ENCODE results near the gene TCERG1L. TPM values are rescaled to one million over a fixed set of nuclear protein-coding genes. Genes with fewer than 3 reads are reported as not detected.
"Not testable (repeated sequence)": the region's sequence is repeated elsewhere in the genome, so short reads cannot be mapped to it uniquely, and the experiment has no call there.

TCERG1L gene
- total RNA-seq, 1 experiment from 2014 or later: not detected

DNA sequence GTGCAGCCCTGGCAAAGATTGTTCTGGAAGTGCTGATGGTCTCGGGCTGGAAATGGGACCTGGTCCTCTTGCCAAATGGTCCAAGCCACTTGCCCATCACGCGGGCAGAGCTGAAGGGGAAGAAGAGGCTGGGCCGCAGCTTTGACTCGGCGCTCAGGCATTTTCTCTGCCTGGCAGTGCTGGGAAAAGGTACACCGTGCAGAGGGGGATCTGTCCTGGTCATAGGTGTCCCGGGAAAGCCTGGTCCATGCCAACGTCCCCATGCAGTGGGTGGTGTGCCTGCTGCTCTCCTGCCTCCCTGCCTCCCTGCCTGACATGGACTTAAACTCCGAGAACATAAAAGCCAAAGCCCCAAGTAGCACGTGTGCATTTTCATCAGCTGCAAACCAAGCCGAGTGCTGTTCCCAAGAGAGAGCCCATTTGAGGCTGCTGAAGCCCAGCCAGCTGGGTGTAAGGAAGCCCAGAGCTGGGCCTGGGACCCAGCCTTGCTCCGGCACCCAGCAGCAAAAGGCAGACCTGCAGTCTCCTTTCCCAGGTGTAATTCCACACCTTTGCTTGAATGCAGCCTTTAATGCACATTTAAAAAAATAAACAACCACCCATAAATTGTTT is 72.7 kb downstream of the TCERG1L start:
- intact Hi-C loops (cut with micrococcal nuclease; ENCODE audit: unreplicated experiment): no loop called here
- Histone ChIP-seq H3K4me3 (ENCODE audit: low read depth in 2 of 2, low read length in 2 of 2) (no peak overlapping the region), H3K9me3 (ENCODE audit: control insufficient read depth, insufficient read depth, low read depth, low read length) (no peaks in the 10 kb centered on the region), H3K27me3 (ENCODE audit: control insufficient read depth, insufficient read depth, low read length) (peaks cover 46% of the 10 kb centered on the region), H3K27ac (ENCODE audit: low read length) (no peak overlapping the region), H3K36me3 (ENCODE audit: control insufficient read depth, insufficient read depth, low read length) (no peaks in the 10 kb centered on the region; the same call in 1 of the 2 replicates), H3K4me1 (ENCODE audit: control insufficient read depth, insufficient read depth, low read length) (no peaks in the 10 kb centered on the region)
- CTCF ChIA-PET: no interaction called here
- DNase-seq (ENCODE audit: low read depth, low spot score) (no peak), ATAC-seq (no peak)
- BruUV-seq (replicated peaks): no TSS peak
- TF ChIP-seq TCF7L2 (IDR thresholded peaks at IDR 0.05; ENCODE audit: low read depth, low read length): no peak
- TF ChIP-seq, protein P1, sequence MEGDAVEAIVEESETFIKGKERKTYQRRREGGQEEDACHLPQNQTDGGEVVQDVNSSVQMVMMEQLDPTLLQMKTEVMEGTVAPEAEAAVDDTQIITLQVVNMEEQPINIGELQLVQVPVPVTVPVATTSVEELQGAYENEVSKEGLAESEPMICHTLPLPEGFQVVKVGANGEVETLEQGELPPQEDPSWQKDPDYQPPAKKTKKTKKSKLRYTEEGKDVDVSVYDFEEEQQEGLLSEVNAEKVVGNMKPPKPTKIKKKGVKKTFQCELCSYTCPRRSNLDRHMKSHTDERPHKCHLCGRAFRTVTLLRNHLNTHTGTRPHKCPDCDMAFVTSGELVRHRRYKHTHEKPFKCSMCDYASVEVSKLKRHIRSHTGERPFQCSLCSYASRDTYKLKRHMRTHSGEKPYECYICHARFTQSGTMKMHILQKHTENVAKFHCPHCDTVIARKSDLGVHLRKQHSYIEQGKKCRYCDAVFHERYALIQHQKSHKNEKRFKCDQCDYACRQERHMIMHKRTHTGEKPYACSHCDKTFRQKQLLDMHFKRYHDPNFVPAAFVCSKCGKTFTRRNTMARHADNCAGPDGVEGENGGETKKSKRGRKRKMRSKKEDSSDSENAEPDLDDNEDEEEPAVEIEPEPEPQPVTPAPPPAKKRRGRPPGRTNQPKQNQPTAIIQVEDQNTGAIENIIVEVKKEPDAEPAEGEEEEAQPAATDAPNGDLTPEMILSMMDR (IDR thresholded peaks at IDR 0.05): no peak
- no peak for TF ChIP-seq SIN3A (IDR thresholded peaks at IDR 0.05; ENCODE audit: borderline replicate concordance, insufficient read depth, low read depth, low read length)
- in situ Hi-C loops (cut with HindIII; ENCODE audit: low pct_unique_long_range_greater_than_20kb, low sequenced_read_pairs): no loop called here
- POLR2A ChIA-PET: no interaction called here

DNA sequence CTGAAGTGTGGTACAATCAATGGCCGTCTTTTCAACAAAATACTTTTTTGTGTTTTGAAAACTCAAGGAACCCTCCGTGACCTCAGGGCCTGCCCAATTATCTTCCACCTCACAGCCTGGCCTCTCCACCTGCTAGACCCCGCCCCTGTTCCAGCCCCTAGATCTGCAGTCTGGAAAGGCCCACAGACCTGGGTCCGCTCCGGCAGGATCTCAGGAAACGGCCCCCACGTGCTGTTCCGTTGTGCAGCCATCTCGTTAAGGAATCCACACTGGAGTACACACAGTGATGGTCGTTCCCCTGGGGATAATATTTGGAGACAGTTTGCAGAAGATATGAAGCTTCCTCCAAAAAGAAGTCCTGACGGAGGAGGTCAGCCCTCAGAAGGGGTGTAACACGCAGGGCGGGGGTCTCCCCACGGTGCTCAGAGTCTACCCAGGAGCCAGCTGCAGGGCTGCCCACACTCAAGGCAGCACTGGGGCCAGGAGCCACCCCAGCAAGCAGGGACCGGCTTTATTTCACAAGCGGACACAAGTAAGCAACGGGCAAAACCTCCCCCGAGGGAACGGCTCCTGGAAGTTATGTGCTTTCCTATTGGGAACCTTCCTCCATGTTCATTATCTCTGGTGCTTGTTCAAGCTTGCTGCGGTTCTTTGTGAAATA is 73.4 kb downstream of the TCERG1L start:
- in situ Hi-C loops (cut with HindIII; ENCODE audit: low pct_unique_long_range_greater_than_20kb, low sequenced_read_pairs) (no loop called here), intact Hi-C loops (cut with micrococcal nuclease; ENCODE audit: unreplicated experiment) (no loop called here)
- Histone ChIP-seq H3K27ac (ENCODE audit: low read length) (no peak overlapping the region), H3K4me1 (ENCODE audit: control insufficient read depth, insufficient read depth, low read length) (no peaks in the 10 kb centered on the region), H3K36me3 (ENCODE audit: control insufficient read depth, insufficient read depth, low read length) (no peaks in the 10 kb centered on the region; the same call in 1 of the 2 replicates), H3K9me3 (ENCODE audit: control insufficient read depth, insufficient read depth, low read depth, low read length) (no peaks in the 10 kb centered on the region), H3K27me3 (ENCODE audit: control insufficient read depth, insufficient read depth, low read length) (peaks cover 46% of the 10 kb centered on the region), H3K4me3 (ENCODE audit: low read depth in 2 of 2, low read length in 2 of 2) (no peak overlapping the region)
- DNase-seq (ENCODE audit: low read depth, low spot score): no peak
- TF ChIP-seq POLR2AphosphoS5 (IDR thresholded peaks at IDR 0.05; ENCODE audit: low read depth, low read length): no peak
- TF ChIP-seq SIN3A (IDR thresholded peaks at IDR 0.05; ENCODE audit: borderline replicate concordance, insufficient read depth, low read depth, low read length): no peak
- TF ChIP-seq, protein P1 (IDR thresholded peaks at IDR 0.05): no peak
- TF ChIP-seq, protein P2, sequence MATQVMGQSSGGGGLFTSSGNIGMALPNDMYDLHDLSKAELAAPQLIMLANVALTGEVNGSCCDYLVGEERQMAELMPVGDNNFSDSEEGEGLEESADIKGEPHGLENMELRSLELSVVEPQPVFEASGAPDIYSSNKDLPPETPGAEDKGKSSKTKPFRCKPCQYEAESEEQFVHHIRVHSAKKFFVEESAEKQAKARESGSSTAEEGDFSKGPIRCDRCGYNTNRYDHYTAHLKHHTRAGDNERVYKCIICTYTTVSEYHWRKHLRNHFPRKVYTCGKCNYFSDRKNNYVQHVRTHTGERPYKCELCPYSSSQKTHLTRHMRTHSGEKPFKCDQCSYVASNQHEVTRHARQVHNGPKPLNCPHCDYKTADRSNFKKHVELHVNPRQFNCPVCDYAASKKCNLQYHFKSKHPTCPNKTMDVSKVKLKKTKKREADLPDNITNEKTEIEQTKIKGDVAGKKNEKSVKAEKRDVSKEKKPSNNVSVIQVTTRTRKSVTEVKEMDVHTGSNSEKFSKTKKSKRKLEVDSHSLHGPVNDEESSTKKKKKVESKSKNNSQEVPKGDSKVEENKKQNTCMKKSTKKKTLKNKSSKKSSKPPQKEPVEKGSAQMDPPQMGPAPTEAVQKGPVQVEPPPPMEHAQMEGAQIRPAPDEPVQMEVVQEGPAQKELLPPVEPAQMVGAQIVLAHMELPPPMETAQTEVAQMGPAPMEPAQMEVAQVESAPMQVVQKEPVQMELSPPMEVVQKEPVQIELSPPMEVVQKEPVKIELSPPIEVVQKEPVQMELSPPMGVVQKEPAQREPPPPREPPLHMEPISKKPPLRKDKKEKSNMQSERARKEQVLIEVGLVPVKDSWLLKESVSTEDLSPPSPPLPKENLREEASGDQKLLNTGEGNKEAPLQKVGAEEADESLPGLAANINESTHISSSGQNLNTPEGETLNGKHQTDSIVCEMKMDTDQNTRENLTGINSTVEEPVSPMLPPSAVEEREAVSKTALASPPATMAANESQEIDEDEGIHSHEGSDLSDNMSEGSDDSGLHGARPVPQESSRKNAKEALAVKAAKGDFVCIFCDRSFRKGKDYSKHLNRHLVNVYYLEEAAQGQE (IDR thresholded peaks at IDR 0.05; ENCODE audit: insufficient read depth in 1 of 2, low read depth in 2 of 2, low read length in 1 of 2): no peak
- no peak for TF ChIP-seq TCF7L2 (IDR thresholded peaks at IDR 0.05; ENCODE audit: low read depth, low read length)
- POLR2A ChIA-PET: no interaction called here
- BruUV-seq (replicated peaks): no TSS peak
- CTCF ChIA-PET: no interaction called here
- no peak for ATAC-seq

DNA sequence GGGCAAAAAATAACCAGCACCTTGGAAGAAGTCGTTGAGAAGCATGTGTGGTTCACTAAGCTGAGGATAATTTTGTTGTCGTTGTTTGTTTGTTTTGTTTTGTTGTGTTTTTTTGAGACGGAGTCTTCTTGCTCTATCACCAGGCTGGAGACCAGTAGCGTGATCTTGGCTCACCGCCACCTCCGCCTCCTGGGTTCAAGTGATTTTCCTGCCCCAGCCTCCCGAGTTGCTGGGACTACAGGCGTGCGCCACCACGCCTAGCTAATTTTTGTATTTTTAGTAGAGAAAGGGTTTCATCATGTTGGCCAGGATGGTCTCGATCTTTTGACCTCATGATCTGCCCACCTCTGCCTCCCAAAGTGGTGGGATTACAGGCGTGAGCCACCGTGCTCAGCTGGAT is 76.9 kb downstream of the TCERG1L start:
- DNase-seq (ENCODE audit: low read depth, low spot score); H3K27ac ChIP-seq (ENCODE audit: low read length); H3K4me3 ChIP-seq (ENCODE audit: low read depth in 2 of 2, low read length in 2 of 2); CTCF ChIA-PET; H3K9me3 ChIP-seq (ENCODE audit: control insufficient read depth, insufficient read depth, low read depth, low read length); H3K4me1 ChIP-seq (ENCODE audit: control insufficient read depth, insufficient read depth, low read length); ATAC-seq; H3K36me3 ChIP-seq (ENCODE audit: control insufficient read depth, insufficient read depth, low read length); intact Hi-C loops (cut with micrococcal nuclease; ENCODE audit: unreplicated experiment); in situ Hi-C loops (cut with HindIII; ENCODE audit: low pct_unique_long_range_greater_than_20kb, low sequenced_read_pairs); BruUV-seq (replicated peaks): not testable (repeated sequence)
- POLR2A ChIA-PET: interaction anchor here (0.6 kb wide), 1 partner anchor 64 kb away, joined by 3 read pairs; no protein-coding TSS in a partner anchor
- peaks cover 27% of the 10 kb centered on the region; the same call in 1 of the 2 replicates for H3K27me3 ChIP-seq (ENCODE audit: control insufficient read depth, insufficient read depth, low read length)

Measured in Panc1 (cell line).